Skeletal muscle tissue (tissue), 4 donors: ENCODE results near the gene THSD4. TPM values are rescaled to one million over a fixed set of nuclear protein-coding genes. Genes with fewer than 3 reads are reported as not detected.

Experiments
- H3K27ac ChIP-seq: one replicate; pipeline ENCODE4 v1.7.0; 2013; ENCODE audit warnings: mild to moderate bottlenecking, low read depth, low read length, inconsistent platforms
- H3K27me3 ChIP-seq, 3 donors: one replicate each; pipeline ENCODE4 v1.7.0; 2013; ENCODE audit warnings: low read length in 3 of 3; ENCODE audit not compliant: control insufficient read depth in 3 of 3, insufficient read depth in 3 of 3
- H3K36me3 ChIP-seq, 3 donors: one replicate each; pipeline ENCODE4 v1.7.0; 2013; ENCODE audit warnings: low read length in 3 of 3; ENCODE audit not compliant: control insufficient read depth in 3 of 3, insufficient read depth in 3 of 3
- H3K4me1 ChIP-seq, 3 donors: one replicate each; pipeline ENCODE4 v1.7.0; 2013; ENCODE audit warnings: low read length in 3 of 3, mild to moderate bottlenecking in 3 of 3; ENCODE audit not compliant: control insufficient read depth in 3 of 3, insufficient read depth in 3 of 3
- H3K4me3 ChIP-seq, 3 donors: one replicate each; pipeline ENCODE4 v1.7.0; 2013; ENCODE audit warnings: low read length in 3 of 3
- H3K9ac ChIP-seq, 3 donors: one replicate each; pipeline ENCODE4 v1.7.0; 2013; ENCODE audit warnings: low read length in 3 of 3, mild to moderate bottlenecking in 3 of 3, moderate library complexity in 2 of 3, low read depth in 1 of 3
- H3K9me3 ChIP-seq, 3 donors: one replicate each; pipeline ENCODE4 v1.7.0; 2013; ENCODE audit warnings: low read length in 3 of 3; ENCODE audit not compliant: control insufficient read depth in 3 of 3
- total RNA-seq: library from RNA; depleted of rRNA; stranded (reverse); fragments of >200 nt; gene quantifications from one replicate; pipeline ENCODE4 v1.2.3, GENCODE V29; 2014
- donor health status: Osteomylitis.

Gene THSD4
- total RNA-seq, 1 donor from 2014 or later = 15.7 TPM

DNA sequence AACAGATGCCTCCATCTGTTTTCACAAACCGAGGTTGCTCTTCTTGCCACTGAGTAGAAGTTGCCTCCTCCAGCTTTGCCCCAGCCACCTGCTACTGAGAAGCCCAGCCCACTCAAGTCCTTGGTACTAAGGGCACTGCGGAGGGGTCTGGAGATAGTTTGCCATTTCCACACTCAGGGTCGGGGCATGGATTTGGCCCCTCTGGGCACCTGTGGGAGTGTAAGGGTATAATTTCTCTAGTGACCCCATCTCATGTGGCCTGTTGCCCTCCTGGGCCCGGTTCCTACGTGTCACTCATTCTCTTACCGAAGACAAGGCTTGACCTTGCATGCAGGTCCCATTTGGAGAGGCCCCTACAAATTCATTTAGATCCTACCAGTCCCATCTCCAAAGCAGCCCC is 79.0 kb downstream of the THSD4 start:
- Histone ChIP-seq H3K4me1 (peaks cover 0 to 13% (median 7%) of the 10 kb centered on the region in 3 donors), H3K36me3 (no peaks in the 10 kb centered on the region), H3K4me3 (no peak overlapping the region), H3K9ac (no peak overlapping the region), H3K27me3 (no peaks in the 10 kb centered on the region), H3K27ac (no peak overlapping the region), H3K9me3 (no peaks in the 10 kb centered on the region)

DNA sequence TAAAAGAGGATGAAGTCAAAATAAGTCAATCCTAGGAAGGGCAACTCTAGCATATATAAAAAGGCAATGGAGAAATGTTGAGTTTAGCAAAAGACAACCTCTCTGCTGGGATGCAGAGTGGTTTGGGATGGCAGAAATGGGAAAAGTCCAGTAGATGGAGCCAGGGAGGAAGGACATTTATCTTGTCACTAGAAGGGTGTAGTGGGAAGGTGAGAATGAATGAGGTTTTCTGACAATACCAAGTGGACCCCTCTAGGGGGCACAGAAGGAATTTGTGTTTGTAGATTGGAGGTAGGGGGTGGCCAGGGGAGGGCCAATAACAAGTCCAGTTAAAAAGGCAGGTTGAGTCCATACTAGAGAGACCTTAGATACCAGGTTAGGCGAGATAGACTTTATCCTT is 80.0 kb downstream of the THSD4 start:
- Histone ChIP-seq H3K4me3 (no peak overlapping the region), H3K9me3 (no peaks in the 10 kb centered on the region), H3K27ac (no peak overlapping the region), H3K36me3 (no peaks in the 10 kb centered on the region), H3K27me3 (no peaks in the 10 kb centered on the region), H3K9ac (no peak overlapping the region), H3K4me1 (peaks cover 0 to 18% (median 10%) of the 10 kb centered on the region in 3 donors)

- Histone ChIP-seq H3K36me3 (no peaks in the 10 kb centered on the region), H3K9me3 (no peaks in the 10 kb centered on the region), H3K4me3 (no peak overlapping the region), H3K27ac (no peak overlapping the region), H3K4me1 (peaks cover 0 to 18% (median 10%) of the 10 kb centered on the region in 3 donors), H3K27me3 (no peaks in the 10 kb centered on the region), H3K9ac (no peak overlapping the region)
Observed at GRCh38 chr15:71197620-71198019, 82.3 kb downstream of the THSD4 start.

- Histone ChIP-seq H3K4me1 (peaks cover 0 to 18% (median 10%) of the 10 kb centered on the region in 3 donors), H3K4me3 (no peak overlapping the region), H3K36me3 (no peaks in the 10 kb centered on the region), H3K9me3 (no peaks in the 10 kb centered on the region), H3K27ac (no peak overlapping the region), H3K9ac (no peak overlapping the region), H3K27me3 (no peaks in the 10 kb centered on the region)
Observed at GRCh38 chr15:71198846-71199245, 83.6 kb downstream of the THSD4 start.

GRCh38 chr15:71199384-71200351 is 84.4 kb downstream of the THSD4 start:
- Histone ChIP-seq H3K9ac (no peak overlapping the region), H3K27ac (no peak overlapping the region), H3K36me3 (no peaks in the 10 kb centered on the region), H3K4me3 (no peak overlapping the region), H3K9me3 (no peaks in the 10 kb centered on the region), H3K27me3 (no peaks in the 10 kb centered on the region), H3K4me1 (peaks cover 0 to 18% (median 10%) of the 10 kb centered on the region in 3 donors)

DNA sequence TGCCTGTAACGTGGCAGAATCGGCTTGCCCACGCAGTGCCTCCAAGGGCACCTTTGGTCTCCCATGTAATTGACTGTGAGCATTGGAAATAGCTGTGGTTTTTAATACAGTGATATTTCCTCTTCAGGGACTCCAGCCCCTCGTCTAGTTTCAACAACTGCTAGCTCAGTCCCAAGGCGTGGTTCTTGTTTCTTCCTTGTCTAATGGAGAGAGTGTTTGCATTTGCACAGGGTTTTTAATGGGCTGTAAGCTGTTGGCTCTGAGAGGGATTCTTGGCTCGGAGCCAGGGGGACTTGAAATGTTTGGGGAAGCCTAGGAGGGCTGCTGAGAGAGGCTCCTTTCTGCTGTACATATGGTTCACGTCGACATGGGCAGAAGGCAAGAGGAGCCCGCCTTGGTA is 86.2 kb downstream of the THSD4 start:
- H3K9ac ChIP-seq = no peak overlapping the region
- no peak overlapping the region for H3K27ac ChIP-seq
- no peaks in the 10 kb centered on the region for H3K36me3 ChIP-seq
- H3K4me3 ChIP-seq = no peak overlapping the region
- no peaks in the 10 kb centered on the region for H3K27me3 ChIP-seq
- no peaks in the 10 kb centered on the region for H3K9me3 ChIP-seq
- H3K4me1 ChIP-seq = peaks cover 0 to 18% (median 10%) of the 10 kb centered on the region in 3 donors

- Histone ChIP-seq H3K9me3 (no peaks in the 10 kb centered on the region), H3K27ac (no peak overlapping the region), H3K4me1 (peaks cover 0 to 18% (median 10%) of the 10 kb centered on the region in 3 donors), H3K27me3 (no peaks in the 10 kb centered on the region), H3K9ac (no peak overlapping the region), H3K4me3 (no peak overlapping the region), H3K36me3 (no peaks in the 10 kb centered on the region)
Observed at GRCh38 chr15:71202712-71203111, 87.4 kb downstream of the THSD4 start.

DNA sequence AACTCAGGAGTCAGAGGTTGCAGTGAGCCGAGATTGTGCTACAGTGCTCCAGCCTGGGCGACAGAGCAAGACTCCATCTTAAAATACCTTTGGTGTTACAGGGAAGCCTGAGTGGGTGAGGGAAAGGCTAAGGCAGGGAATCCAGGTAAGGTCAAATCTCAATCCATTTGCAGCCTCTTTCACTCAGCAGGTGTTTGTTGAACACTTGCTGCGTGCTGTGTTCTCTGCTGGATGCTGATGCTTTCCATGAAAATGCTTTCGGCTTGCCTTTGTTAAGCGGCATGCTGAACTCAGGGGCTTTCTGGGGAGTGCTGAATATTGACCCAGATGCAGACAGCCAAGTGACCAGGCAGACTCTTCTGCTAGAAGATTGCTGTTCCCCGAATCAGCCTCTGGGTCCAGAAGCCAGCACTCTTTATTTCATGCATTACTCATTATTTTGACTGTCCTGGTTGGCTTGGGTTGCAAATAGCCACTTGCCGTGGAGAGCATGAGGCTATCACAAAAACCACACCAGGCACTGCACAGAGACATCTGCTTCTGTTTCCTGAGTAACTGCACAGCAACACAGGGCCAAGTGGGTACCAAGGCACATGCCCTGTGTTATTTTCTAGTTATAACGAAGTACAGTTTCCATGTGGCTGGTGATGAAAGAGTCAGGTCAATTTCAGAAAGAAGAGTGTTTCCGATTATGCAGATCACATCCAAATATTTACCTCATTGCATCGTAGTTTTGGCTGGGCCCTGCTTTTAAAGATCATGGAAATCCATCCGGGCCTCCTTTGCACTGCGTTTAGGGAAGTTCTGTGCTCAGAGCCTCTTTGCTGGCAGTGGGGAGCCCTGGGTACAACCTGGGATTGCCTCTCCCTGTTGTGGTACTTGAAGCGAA is 88.6 kb downstream of the THSD4 start:
- Histone ChIP-seq H3K4me1 (peaks cover 0 to 10% (median 8%) of the 10 kb centered on the region in 3 donors), H3K27me3 (no peaks in the 10 kb centered on the region), H3K27ac (no peak overlapping the region), H3K9ac (no peak overlapping the region), H3K9me3 (no peaks in the 10 kb centered on the region), H3K4me3 (no peak overlapping the region), H3K36me3 (no peaks in the 10 kb centered on the region)

DNA sequence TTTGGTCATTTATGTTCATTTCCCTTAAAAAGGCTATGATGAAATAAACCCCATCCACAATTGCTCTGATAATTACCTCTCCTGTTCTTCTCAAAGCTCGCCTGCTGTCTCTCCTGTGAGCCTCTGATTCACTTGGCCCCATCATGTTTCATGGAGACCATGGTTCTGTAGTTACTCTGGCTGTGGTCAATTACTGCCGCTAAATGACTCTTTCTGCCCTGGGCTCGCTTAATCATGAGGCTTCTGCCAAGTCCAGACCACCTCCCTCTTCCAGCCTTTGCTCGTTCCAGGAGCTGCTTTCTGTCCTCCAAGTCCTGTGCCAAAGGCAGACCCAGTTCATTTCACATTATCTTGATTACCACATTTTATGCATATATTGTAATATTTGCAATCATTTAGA is 91.9 kb downstream of the THSD4 start:
- Histone ChIP-seq H3K4me3 (no peak overlapping the region), H3K27ac (no peak overlapping the region), H3K9me3 (no peaks in the 10 kb centered on the region), H3K27me3 (no peaks in the 10 kb centered on the region), H3K9ac (no peak overlapping the region), H3K36me3 (no peaks in the 10 kb centered on the region), H3K4me1 (no peaks in the 10 kb centered on the region)

GRCh38 chr15:71212146-71212545 is 96.9 kb downstream of the THSD4 start:
- no peak overlapping the region for H3K9ac ChIP-seq
- no peaks in the 10 kb centered on the region for H3K36me3 ChIP-seq
- no peak overlapping the region for H3K27ac ChIP-seq
- no peaks in the 10 kb centered on the region for H3K9me3 ChIP-seq
- H3K4me3 ChIP-seq = no peak overlapping the region
- H3K27me3 ChIP-seq = peaks cover 0 to 3% (median 0%) of the 10 kb centered on the region in 3 donors
- H3K4me1 ChIP-seq = no peaks in the 10 kb centered on the region
